GM20431 (cell line): ENCODE measurements around the gene PRTFDC1.

Source experiments
- in situ Hi-C: fragments of 300-500 bp; cut with MseI, MboI; formaldehyde crosslinking; loops from one replicate; pipeline ENCODE4 v1.15.0; 2020; ENCODE audit warnings: low sequenced_read_pairs; ENCODE audit not compliant: unreplicated experiment

PRTFDC1 gene

GRCh38 chr10:24968349-24968748, 15.9 kb upstream of the PRTFDC1 start:
- in situ Hi-C loops = loop anchor here (25.0 kb wide), 1 partner anchor 331 kb away; no protein-coding TSS in a partner anchor

DNA sequence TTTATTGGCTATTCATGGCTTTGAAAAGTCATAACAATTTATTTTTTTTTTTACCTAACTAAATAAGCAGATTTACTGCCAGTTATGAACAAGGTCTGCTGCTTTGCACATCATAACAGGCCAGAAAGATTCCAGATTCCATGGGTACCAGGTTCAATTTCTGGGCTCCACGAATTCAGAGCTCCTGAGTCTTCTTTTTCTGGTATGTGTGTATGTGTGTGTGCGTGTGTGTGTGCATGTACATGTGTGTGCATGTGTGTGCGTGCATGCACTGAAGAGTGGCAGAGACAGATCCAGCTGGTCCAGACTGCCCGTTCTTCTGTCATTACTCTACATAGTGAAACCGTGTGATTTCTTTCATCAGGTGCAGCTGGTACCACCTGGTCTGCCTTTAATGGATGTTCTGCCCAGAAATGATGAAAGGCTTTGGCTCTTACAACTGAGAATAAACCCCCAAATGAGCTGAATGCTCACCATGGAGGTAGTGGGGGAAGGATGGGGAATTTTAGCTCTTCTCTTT, 14.6 kb upstream of the PRTFDC1 start:
- in situ Hi-C loops = loop anchor here (25.0 kb wide), 1 partner anchor 330 kb away; no protein-coding TSS in a partner anchor

- in situ Hi-C loops = loop anchor here (25.0 kb wide), 1 partner anchor 328 kb away; no protein-coding TSS in a partner anchor
Measured at GRCh38 chr10:24965051-24965450, 12.6 kb upstream of the PRTFDC1 start.

DNA sequence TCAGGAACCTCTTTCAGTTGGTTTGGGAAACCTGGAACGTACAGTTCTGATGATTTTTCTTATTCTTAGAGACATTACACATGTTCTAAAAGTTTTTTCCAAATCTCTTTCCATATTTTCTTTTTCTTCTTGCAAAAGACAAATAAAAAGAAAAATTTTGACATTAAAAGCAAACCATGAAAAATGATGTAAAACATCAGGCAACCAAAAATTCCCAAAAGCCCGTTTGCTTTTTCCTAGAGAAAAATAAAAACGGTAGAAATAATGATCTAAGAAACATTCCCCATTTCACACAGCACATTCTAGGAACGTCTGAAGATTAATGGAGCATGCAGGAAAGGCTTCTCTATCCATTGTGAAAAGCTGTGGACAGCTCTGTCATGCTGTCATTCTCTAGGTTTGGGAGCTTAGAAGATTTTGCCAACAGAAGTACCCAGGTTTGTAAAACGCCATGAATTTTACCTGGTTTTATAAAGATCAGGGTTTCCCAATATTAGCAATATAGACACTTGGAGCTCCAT, 11.2 kb upstream of the PRTFDC1 start:
- in situ Hi-C loops = loop anchor here (25.0 kb wide), 1 partner anchor 326 kb away; no protein-coding TSS in a partner anchor

DNA sequence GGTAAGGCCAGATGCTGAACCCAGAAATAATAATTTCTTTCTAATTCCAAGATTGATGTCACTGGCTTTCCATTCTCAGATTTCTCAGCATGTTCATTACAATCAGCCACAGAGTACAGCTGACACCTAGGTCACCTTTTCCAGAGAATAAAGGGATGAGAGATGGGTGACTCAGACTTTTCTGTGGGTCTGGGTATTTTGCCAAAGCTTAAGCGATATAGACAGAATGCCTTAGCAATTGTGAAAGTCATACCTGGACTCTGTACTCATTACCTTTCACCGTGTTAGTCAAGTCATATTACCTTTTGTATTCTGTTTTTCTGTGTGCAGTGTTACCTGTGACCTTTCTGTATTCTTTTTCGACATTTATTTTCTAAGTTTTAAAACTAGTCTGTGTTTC, 10.6 kb upstream of the PRTFDC1 start:
- in situ Hi-C loops = loop anchor here (25.0 kb wide), 1 partner anchor 326 kb away; no protein-coding TSS in a partner anchor

DNA sequence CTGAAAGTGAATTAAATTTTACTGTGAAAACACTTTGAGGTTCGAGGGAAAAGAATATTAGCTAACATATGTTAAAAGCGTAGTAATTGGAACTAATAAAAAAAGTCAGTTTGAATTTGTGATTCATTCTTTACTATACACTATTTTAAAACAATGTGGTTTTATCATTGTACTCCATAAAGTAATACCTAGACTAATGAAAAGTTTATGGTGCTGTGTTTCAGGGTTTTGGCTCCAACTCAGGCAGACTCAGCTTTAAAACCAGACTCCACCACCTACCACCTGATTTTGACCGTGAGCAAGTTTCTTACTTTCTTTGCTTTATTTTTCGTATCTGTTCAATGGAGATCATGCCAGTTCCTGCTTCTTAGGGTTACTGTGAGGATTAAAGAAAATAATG, 9.2 kb upstream of the PRTFDC1 start:
- in situ Hi-C loops = loop anchor here (25.0 kb wide), 1 partner anchor 324 kb away; no protein-coding TSS in a partner anchor

DNA sequence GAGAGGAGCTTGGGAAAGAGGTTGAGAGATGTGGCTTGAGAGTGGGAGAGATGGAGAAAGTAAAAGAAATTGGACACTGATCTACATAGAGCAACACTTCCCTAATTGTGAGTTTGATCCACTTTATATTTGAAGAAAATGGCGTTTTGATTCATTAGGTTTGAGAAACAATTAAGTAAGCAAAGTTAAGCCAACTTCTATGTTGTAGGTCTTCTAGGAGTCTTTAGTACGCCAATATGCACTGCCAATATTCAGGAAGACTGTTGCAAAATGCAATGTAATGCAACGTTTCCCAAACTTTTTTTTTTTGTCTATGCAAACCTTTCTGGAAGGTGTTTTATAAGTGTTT, 7.0 kb upstream of the PRTFDC1 start:
- in situ Hi-C loops = loop anchor here (25.0 kb wide), 1 partner anchor 322 kb away; no protein-coding TSS in a partner anchor

DNA sequence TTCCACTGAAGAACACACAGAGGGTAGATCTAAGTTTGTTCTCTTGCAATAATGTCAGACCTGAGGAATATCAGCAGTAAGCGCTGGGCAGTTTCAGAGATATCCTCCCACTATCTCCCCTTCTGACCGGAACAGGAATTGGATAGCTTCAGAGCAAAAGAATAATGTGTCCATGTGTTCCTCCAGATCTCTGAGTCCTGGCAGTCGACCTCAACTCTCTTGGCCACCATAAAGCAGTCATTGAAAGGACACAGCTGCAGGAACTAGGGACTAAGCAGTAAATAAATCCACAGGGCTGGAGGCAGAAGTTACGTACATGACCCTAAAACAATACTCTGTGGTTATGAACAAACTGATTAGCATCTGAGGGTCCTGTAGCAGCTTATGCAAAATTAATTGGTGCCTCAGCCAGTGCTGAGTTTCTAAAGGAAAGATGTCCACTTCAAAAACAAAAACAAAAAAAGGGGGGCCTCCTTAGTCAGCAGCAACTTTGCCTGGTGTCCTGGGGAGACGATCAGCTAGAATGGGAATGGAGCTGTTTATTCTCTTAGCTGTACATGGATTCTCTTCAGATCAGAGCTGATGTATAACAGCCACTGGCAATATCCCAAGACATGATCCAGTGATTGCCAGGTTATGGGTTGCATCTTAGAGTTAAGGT, 6.4 kb upstream of the PRTFDC1 start:
- in situ Hi-C loops = loop anchor here (25.0 kb wide), 1 partner anchor 322 kb away; no protein-coding TSS in a partner anchor

- in situ Hi-C loops = loop anchor here (25.0 kb wide), 1 partner anchor 321 kb away; no protein-coding TSS in a partner anchor
Measured at GRCh38 chr10:24958091-24958720, 5.8 kb upstream of the PRTFDC1 start.

DNA sequence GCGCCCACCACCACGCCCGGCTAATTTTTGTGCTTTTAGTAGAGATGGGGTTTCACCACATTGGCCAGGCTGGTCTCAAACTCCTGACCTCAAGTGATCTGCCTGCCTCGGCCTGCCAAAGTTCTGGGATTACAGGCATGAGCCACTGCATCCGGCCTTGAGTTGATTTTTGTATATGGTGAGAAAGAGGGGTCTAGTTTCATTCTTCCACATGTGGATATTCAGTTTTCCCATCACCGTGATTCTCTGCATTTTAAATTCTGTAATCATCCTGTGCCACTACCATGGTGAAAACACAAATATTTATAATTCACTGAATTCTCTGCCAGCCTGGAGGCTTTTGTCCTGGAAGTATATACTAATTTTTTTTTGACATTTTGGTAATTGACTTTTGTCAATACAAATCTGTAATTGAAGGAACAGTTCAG, 5.2 kb upstream of the PRTFDC1 start:
- in situ Hi-C loops = loop anchor here (25.0 kb wide), 1 partner anchor 320 kb away; no protein-coding TSS in a partner anchor

GRCh38 chr10:24953675-24954074, 1.3 kb upstream of the PRTFDC1 start:
- in situ Hi-C loops = loop anchor here (25.0 kb wide), 1 partner anchor 316 kb away; no protein-coding TSS in a partner anchor

DNA sequence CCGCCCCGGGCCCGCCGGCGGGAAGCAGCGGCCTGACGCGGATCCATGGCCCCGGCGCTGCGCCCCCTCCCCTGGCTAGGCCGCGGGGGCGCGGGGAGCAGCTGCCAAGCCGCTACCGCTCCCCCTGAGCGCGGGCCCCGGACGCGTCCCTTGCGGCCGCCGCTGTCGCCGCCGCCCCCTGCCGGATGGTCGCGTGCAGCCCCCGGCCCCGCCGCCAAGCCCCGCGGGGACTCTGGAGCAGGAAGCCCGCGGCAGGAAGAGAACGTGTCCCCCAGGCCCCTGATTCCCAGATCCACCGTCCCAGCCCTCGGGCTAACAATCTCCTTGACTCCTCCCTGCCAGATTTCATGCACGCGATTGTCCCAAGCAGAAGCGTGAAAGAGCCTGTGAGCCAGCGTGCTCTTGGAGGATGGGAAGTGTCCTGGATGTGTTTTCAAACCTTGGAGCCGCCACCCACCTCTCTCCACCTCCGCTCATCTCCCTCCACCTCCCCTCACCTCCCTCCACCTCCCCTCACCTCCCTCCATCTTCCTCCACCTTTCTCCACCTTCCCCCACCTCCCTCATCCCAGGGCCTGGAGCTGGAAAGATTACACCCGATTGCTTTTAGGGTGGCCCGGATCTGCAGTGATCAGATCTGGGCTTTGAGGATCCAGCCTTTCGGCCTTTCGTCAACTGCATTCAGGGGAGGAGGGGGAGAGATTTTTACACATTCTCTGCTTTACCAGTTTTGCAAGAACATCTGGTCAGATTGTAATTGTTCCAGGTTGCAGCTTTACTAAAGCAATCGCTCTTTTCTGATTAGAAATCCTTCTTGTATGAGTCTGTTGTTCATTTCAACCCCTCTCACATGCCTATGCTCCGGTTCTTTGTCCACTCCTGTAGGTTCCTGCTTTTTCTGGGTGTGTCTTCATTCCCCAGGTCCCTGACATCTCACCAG, 570 bp upstream of the PRTFDC1 start:
- in situ Hi-C loops = loop anchor here (25.0 kb wide), 1 partner anchor 316 kb away; no protein-coding TSS in a partner anchor

- in situ Hi-C loops = loop anchor here (25.0 kb wide), 1 partner anchor 314 kb away; no protein-coding TSS in a partner anchor
Measured at GRCh38 chr10:24951201-24952142, 934 bp downstream of the PRTFDC1 start.

DNA sequence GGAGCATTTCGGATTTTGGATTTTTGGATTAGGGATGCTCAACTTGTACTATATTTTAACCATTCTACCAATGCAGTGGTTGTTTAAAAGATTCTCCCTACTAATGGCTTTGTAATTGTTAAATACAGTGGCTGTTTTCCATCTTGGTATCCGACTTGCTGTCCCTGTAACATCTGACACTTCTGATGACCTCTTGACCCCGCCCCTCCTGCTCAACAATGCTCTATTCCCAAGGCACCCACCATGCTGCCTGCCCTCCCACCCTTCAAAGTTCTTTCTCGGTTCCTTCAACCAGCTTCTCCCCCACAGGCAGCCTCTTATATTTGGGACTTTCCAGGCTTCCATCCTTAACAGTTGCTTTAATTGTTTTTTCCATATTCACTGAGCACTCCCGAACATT, 2.0 kb downstream of the PRTFDC1 start:
- in situ Hi-C loops = loop anchor here (25.0 kb wide), 1 partner anchor 313 kb away; no protein-coding TSS in a partner anchor

DNA sequence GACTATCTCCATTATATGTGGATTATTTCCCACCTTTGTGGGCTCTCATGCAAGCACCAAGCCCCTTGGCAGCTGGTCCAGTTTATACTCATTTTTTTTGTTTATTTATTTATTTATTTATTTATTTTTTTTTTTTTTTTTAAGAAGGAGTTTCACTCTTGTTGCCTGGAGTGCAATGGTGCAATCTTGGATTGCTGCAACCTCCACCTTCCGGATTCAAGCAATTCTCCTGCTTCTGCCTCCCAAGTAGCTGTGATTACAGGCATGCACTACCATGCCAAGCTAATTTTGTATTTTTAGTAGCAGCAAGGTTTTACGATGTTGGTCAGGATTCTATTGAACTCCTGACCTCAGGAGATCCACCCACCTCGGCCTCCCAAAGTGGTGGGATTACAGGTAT, 2.8 kb downstream of the PRTFDC1 start:
- in situ Hi-C loops = loop anchor here (25.0 kb wide), 1 partner anchor 312 kb away; no protein-coding TSS in a partner anchor

DNA sequence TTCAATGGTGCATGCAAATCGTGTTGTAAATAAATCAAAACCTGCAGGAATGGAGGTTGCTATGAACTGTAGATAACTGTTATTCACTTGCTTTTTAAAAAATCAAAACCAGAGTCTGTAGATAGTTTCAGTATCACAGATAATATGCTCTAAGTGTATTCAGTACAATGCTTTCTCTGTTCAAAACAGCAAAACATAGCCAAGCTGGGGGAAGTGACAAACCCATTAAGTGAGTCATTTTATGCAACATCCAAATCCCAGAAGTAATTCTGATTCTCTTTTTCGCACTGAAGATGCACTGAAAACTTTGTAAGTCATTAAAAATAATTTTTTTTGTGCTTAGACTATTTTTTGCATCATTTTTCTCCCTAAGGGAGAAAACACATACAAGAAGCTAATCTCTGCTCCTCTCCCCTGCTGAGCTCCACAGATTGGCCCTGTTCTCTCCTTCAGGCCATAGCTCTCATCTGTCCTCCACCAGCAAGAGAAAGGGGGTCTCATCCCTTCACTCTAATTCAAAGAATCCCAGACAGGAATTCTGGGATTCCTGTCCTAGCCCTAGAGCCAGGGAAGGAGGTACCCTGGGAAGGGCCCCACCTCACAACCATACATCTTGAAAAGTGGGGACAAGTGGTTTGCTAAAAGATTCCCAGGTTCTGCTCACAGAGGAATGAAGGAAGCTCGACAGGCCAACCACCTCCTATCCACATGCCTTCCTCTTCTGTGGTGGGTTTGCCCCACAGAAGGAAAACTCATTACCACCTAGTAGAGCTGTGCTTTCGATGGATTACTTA, 4.9 kb downstream of the PRTFDC1 start:
- in situ Hi-C loops = no loop called here

GRCh38 chr10:24944512-24945255, 7.7 kb downstream of the PRTFDC1 start:
- in situ Hi-C loops = no loop called here
